ENCODE measurements around the gene AP5Z1.

DNA sequence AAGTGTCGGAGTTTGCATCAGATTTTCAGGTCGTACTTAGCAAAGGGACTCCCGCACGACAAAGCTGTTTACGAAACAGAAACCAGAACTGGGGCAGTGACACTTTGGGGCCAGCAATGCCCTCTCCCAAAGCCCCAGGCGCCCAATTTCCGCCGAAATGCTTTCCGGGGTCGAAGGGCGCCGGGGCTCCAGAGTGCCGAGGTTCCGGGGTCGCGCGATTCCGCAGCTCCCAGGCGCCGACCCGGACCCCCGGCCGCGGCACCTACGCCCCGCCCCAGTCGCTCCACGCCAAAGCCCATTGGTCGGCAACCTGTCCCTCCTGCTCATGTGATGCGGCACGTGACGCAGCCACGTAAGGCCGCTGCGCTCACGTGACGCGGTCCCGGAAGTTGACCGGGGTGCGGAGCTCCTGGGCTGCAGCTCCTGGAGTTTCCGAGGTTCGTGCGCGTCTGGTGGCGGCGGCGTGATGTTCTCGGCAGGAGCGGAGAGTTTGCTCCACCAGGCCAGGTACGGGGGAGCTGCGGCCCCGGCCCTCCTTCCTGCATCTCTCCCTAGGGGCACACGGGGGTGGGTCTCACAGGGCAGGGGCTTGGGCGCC, at the start of gene AP5Z1:
- TF ChIP-seq, protein P1, sequence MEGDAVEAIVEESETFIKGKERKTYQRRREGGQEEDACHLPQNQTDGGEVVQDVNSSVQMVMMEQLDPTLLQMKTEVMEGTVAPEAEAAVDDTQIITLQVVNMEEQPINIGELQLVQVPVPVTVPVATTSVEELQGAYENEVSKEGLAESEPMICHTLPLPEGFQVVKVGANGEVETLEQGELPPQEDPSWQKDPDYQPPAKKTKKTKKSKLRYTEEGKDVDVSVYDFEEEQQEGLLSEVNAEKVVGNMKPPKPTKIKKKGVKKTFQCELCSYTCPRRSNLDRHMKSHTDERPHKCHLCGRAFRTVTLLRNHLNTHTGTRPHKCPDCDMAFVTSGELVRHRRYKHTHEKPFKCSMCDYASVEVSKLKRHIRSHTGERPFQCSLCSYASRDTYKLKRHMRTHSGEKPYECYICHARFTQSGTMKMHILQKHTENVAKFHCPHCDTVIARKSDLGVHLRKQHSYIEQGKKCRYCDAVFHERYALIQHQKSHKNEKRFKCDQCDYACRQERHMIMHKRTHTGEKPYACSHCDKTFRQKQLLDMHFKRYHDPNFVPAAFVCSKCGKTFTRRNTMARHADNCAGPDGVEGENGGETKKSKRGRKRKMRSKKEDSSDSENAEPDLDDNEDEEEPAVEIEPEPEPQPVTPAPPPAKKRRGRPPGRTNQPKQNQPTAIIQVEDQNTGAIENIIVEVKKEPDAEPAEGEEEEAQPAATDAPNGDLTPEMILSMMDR (IDR thresholded peaks at IDR 0.05) = no peak
- TF ChIP-seq POLR2A (IDR thresholded peaks at IDR 0.05) = peak; percentile 72 to 93
- no peak for TF ChIP-seq EP300 (IDR thresholded peaks at IDR 0.05)

Measured in suprapubic skin (tissue), 3 donors.